ENCODE results near the gene LTBP1.
"Not testable (repeated sequence)": the region's sequence is repeated elsewhere in the genome, so short reads cannot be mapped to it uniquely, and the experiment has no call there.

The LTBP1 gene

GRCh38 chr2:33342705-33343104 is 396.0 kb downstream of the LTBP1 start:
- DNase-seq (ENCODE audit: low read depth in 2 of 2), result no peak

GRCh38 chr2:33343387-33343895 is 396.7 kb downstream of the LTBP1 start:
- no peak for DNase-seq (ENCODE audit: low read depth in 2 of 2)

GRCh38 chr2:33344230-33344629 is 397.5 kb downstream of the LTBP1 start:
- DNase-seq (ENCODE audit: low read depth in 2 of 2), result no peak

- no peak for DNase-seq (ENCODE audit: low read depth in 2 of 2)
These were observed 401.1 kb downstream of the LTBP1 start for GRCh38 chr2:33347856-33348255.

- DNase-seq (ENCODE audit: low read depth in 2 of 2), result no peak
These were observed 403.9 kb downstream of the LTBP1 start for GRCh38 chr2:33350632-33351031.

- no peak for DNase-seq (ENCODE audit: low read depth in 2 of 2)
These were observed 405.0 kb downstream of the LTBP1 start for GRCh38 chr2:33351781-33352180.

GRCh38 chr2:33354981-33355380 is 408.2 kb downstream of the LTBP1 start:
- DNase-seq (ENCODE audit: low read depth in 2 of 2), result peak; percentile 93 to 94

GRCh38 chr2:33358878-33359277 is 412.1 kb downstream of the LTBP1 start:
- no peak for DNase-seq (ENCODE audit: low read depth in 2 of 2)

- DNase-seq (ENCODE audit: low read depth in 2 of 2), result peak in 1 of 2 experiments; percentile 43
These were observed 416.9 kb downstream of the LTBP1 start for GRCh38 chr2:33363325-33364298.

GRCh38 chr2:33365264-33365970 is 418.7 kb downstream of the LTBP1 start:
- DNase-seq (ENCODE audit: low read depth in 2 of 2), result no peak

- no peak for DNase-seq (ENCODE audit: low read depth in 2 of 2)
These were observed 419.7 kb downstream of the LTBP1 start for GRCh38 chr2:33366473-33366872.

- not testable (repeated sequence) for DNase-seq (ENCODE audit: low read depth in 2 of 2)
These were observed 421.8 kb downstream of the LTBP1 start for GRCh38 chr2:33368524-33368923.

GRCh38 chr2:33369191-33369590 is 422.4 kb downstream of the LTBP1 start:
- DNase-seq (ENCODE audit: low read depth in 2 of 2), result no peak

- peak; percentile 80 to 82 for DNase-seq (ENCODE audit: low read depth in 2 of 2)
These were observed 424.0 kb downstream of the LTBP1 start for GRCh38 chr2:33370636-33371265.

- DNase-seq (ENCODE audit: low read depth in 2 of 2), result no peak
These were observed 424.7 kb downstream of the LTBP1 start for GRCh38 chr2:33371304-33372090.

GRCh38 chr2:33372940-33373553 is 426.3 kb downstream of the LTBP1 start:
- no peak for DNase-seq (ENCODE audit: low read depth in 2 of 2)

- peak; percentile 80 to 81 for DNase-seq (ENCODE audit: low read depth in 2 of 2)
These were observed 427.2 kb downstream of the LTBP1 start for GRCh38 chr2:33373986-33374385.

- peak in 1 of 2 experiments; percentile 29 for DNase-seq (ENCODE audit: low read depth in 2 of 2)
These were observed 428.3 kb downstream of the LTBP1 start for GRCh38 chr2:33375054-33375453.

GRCh38 chr2:33377048-33377447 is 430.3 kb downstream of the LTBP1 start:
- no peak for DNase-seq (ENCODE audit: low read depth in 2 of 2)

- DNase-seq (ENCODE audit: low read depth in 2 of 2), result no peak
These were observed 431.9 kb downstream of the LTBP1 start for GRCh38 chr2:33378556-33379210.
